CD14-positive monocyte (primary cell): ENCODE results near the gene PHRF1. TPM values are rescaled to one million over a fixed set of nuclear protein-coding genes. Genes with fewer than 3 reads are reported as not detected.

ENCODE experiments used
- DNase-seq, 3 donors: peaks; one replicate each; pipeline ENCODE4 v3.0.0-alpha.2; 2011 to 2022
- H2AFZ ChIP-seq: 2 replicates; pipeline ENCODE4 v1.6.0; 2012; ENCODE audit warnings: mild to moderate bottlenecking, low read depth, low read length, inconsistent platforms; ENCODE audit not compliant: insufficient read depth, poor library complexity, severe bottlenecking
- H3K27ac ChIP-seq, 2 donors: 1 replicate in 1 of 2; 2 replicates in 1 of 2; pipeline ENCODE4 v1.5.1; 2012 to 2013; ENCODE audit warnings: low read length in 2 of 2, control low read depth in 1 of 2, inconsistent platforms in 1 of 2, low read depth in 1 of 2, mild to moderate bottlenecking in 1 of 2
- H3K27me3 ChIP-seq, 2 donors: one replicate each; pipeline versions ENCODE4 v1.6.0 to v1.6.1; 2011 to 2013; ENCODE audit warnings: low read length in 2 of 2; ENCODE audit not compliant: control insufficient read depth in 2 of 2, insufficient read depth in 2 of 2
- H3K36me3 ChIP-seq, 2 donors: replicated peaks in 1 of 2; 1 replicate in 1 of 2; 2 replicates in 1 of 2; pipeline versions ENCODE4 v1.5.1 to v1.6.1; 2012 to 2013; ENCODE audit warnings: low read length in 2 of 2, control low read depth in 1 of 2, inconsistent platforms in 1 of 2, mild to moderate bottlenecking in 1 of 2; ENCODE audit not compliant: insufficient read depth in 2 of 2, control insufficient read depth in 1 of 2
- H3K4me1 ChIP-seq, 2 donors: 1 replicate in 1 of 2; 2 replicates in 1 of 2; pipeline versions ENCODE4 v1.5.1 to v1.6.1; 2012 to 2013; ENCODE audit warnings: low read length in 2 of 2, control low read depth in 1 of 2, inconsistent platforms in 1 of 2, mild to moderate bottlenecking in 1 of 2, moderate library complexity in 1 of 2; ENCODE audit not compliant: insufficient read depth in 2 of 2, control insufficient read depth in 1 of 2
- H3K4me2 ChIP-seq: replicated peaks from 2 replicates; pipeline ENCODE3; 2012; ENCODE audit warnings: low read length, moderate library complexity, mild to moderate bottlenecking; ENCODE audit not compliant: poor library complexity, severe bottlenecking; ENCODE audit errors: extremely low read depth
- H3K4me3 ChIP-seq, 3 experiments: fragments of 200-600 bp in 1 of 3; sonication (generic) in 1 of 3; replicated peaks in 1 of 3; 1 replicate in 2 of 3; 2 replicates in 1 of 3; pipeline ENCODE4 v1.5.1; 2011 to 2013; ENCODE audit warnings: low read length in 3 of 3, mild to moderate bottlenecking in 3 of 3, control low read depth in 2 of 3, low read depth in 2 of 3, inconsistent platforms in 1 of 3, moderate library complexity in 1 of 3
- H3K79me2 ChIP-seq: 2 replicates; pipeline ENCODE4 v1.6.0; 2012; ENCODE audit warnings: mild to moderate bottlenecking, control low read depth, inconsistent platforms, low read length, moderate library complexity; ENCODE audit not compliant: insufficient read depth
- H3K9ac ChIP-seq: 2 replicates; pipeline ENCODE4 v1.6.0; 2017; ENCODE audit warnings: low read length, mild to moderate bottlenecking; ENCODE audit not compliant: insufficient read depth, poor library complexity, severe bottlenecking
- H3K9me3 ChIP-seq, 2 donors: replicated peaks in 1 of 2; 1 replicate in 1 of 2; 2 replicates in 1 of 2; pipeline versions ENCODE4 v1.5.1 to v1.6.1; 2012 to 2013; ENCODE audit warnings: low read length in 2 of 2, control low read depth in 1 of 2; ENCODE audit not compliant: control insufficient read depth in 1 of 2, insufficient read depth in 1 of 2
- H4K20me1 ChIP-seq: 2 replicates; pipeline ENCODE4 v1.6.0; 2012; ENCODE audit warnings: mild to moderate bottlenecking, low read length, control low read depth, moderate library complexity; ENCODE audit not compliant: insufficient read depth
- H3K27ac Mint-ChIP-seq, 7 donors: one replicate each; pipeline ENCODE4 v1.8.0; 2020; ENCODE audit warnings: mild to moderate bottlenecking in 7 of 7, mixed read lengths in 7 of 7, moderate library complexity in 6 of 7, inconsistent platforms in 2 of 7
- H3K27me3 Mint-ChIP-seq, 3 donors: one replicate each; pipeline ENCODE4 v1.8.0; 2021 to 2022; ENCODE audit warnings: low read depth in 3 of 3, mild to moderate bottlenecking in 3 of 3, mixed read lengths in 3 of 3, moderate library complexity in 3 of 3, inconsistent platforms in 1 of 3
- H3K36me3 Mint-ChIP-seq, 2 donors: one replicate each; pipeline ENCODE4 v1.8.0; 2020; ENCODE audit warnings: mixed read lengths in 2 of 2, inconsistent platforms in 1 of 2, mild to moderate bottlenecking in 1 of 2
- H3K4me1 Mint-ChIP-seq: one replicate; pipeline ENCODE4 v1.8.0; 2020; ENCODE audit warnings: mild to moderate bottlenecking, mixed read lengths
- H3K4me3 Mint-ChIP-seq, 2 donors: one replicate each; pipeline ENCODE4 v1.8.0; 2020; ENCODE audit warnings: mild to moderate bottlenecking in 2 of 2, mixed read lengths in 2 of 2, moderate library complexity in 1 of 2
- H3K9me3 Mint-ChIP-seq, 7 donors: one replicate each; pipeline ENCODE4 v1.8.0; 2020 to 2022; ENCODE audit warnings: mixed read lengths in 7 of 7, mild to moderate bottlenecking in 6 of 7, moderate library complexity in 6 of 7, inconsistent platforms in 2 of 7
- CTCF ChIP-seq: fragments of 200-600 bp; IDR thresholded peaks from one replicate; pipeline ENCODE4 v1.8.0; 2022; ENCODE audit warnings: antibody characterized with exemption, mild to moderate bottlenecking
- WGBS: methylation state at CpG from one replicate; pipeline ENCODE4 v1.1.5; 2013; ENCODE audit warnings: missing lambda C conversion rate; ENCODE audit not compliant: insufficient coverage; 5-methylcytosine and 5-hydroxymethylcytosine counted together
- intact Hi-C, 2 donors: fragments of 100-400 bp; cut with micrococcal nuclease; formaldehyde crosslinking; loops; one replicate each; pipeline versions ENCODE4 v1.15.0 to v1.15.1; 2023
- polyA plus RNA-seq, 3 donors: library from polyadenylated mRNA; depleted of rRNA in 1 of 3; unstranded in 2 of 3; stranded (reverse) in 1 of 3; fragments of 300-500 nt in 2 of 3; fragments of >200 nt in 1 of 3; fragmentation: Illumina TruSeq in 2 of 3; gene quantifications; 1 replicate in 2 of 3; 2 replicates in 1 of 3; pipeline ENCODE4 v1.2.3, GENCODE V29; 2012 to 2021

PHRF1 gene
- polyA plus RNA-seq, 3 donors: 1.3 to 11.1 (median 3.3) TPM

- Histone ChIP-seq H3K36me3 (peaks cover 87 to 94% of the 10 kb centered on the region in 2 donors), H3K27me3 (no peaks in the 10 kb centered on the region), H3K4me3 (no peak overlapping the region), H3K9ac (no peak overlapping the region), H3K4me2 (no peak overlapping the region), H4K20me1 (peaks cover 63% of the 10 kb centered on the region), H3K4me1 (no peaks in the 10 kb centered on the region), H3K79me2 (peaks cover 4% of the 10 kb centered on the region), H3K9me3 (no peaks in the 10 kb centered on the region), H3K27ac (no peak overlapping the region), H2AFZ (no peak overlapping the region)
- no peak overlapping the region for H3K4me3 Mint-ChIP-seq
- TF ChIP-seq CTCF: no peak
- peaks cover 0 to 2% (median 0%) of the 10 kb centered on the region in 3 donors for H3K27me3 Mint-ChIP-seq
- 91% methylated on average over 30 of the region's 30 CpGs for WGBS
- H3K9me3 Mint-ChIP-seq: no peaks in the 10 kb centered on the region
- no peaks in the 10 kb centered on the region for H3K4me1 Mint-ChIP-seq
- intact Hi-C loops: no loop called here
- DNase-seq: no peak
- H3K27ac Mint-ChIP-seq: peak overlapping the region in 3 of 7 donors; percentile 25 to 82 (median 47)
- H3K36me3 Mint-ChIP-seq: peaks cover 66 to 97% of the 10 kb centered on the region in 2 donors
Observed at GRCh38 chr11:598005-598680, 21.9 kb downstream of the PHRF1 start.

DNA sequence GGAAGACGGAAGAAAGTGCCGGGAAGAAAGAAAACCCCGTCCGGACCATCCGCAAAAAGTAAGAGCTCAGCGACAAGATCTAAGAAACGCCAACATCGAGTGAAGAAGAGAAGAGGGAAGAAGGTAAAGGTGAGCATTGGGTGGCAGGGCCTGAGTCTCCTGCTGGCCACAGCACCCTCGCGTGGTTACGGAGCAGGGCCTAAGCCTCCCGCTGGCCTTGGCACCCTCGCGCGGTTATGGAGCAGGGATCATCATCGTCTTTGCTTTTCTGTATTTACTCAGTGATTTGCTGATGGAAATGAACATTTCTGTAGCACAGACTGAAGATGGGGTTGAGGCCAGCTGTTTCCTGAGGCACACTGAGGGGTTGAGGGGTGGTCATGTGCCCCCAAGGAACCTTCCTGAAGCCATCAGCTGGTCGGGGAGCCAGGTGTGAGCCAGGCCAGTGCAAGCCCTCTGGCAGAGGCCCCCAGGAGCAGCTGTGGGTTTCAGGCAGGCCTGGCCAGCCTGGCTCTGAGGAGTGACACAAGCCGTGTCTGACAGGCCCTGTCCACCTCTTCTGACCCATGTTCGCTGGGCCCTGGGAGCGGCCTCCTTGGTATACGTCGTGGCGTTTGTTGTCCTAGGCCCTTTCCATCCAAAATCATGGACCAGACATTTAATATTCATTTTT, 25.4 kb downstream of the PHRF1 start:
- peaks cover 40% of the 10 kb centered on the region for H4K20me1 ChIP-seq
- no peak overlapping the region for H2AFZ ChIP-seq
- TF ChIP-seq CTCF: no peak
- DNase-seq: no peak
- H3K9ac ChIP-seq: no peak overlapping the region
- intact Hi-C loops: no loop called here
- H3K4me2 ChIP-seq: no peak overlapping the region
- H3K79me2 ChIP-seq: no peaks in the 10 kb centered on the region
- Mint-ChIP-seq H3K4me1 (no peaks in the 10 kb centered on the region), H3K27me3 (peaks cover 0 to 2% (median 0%) of the 10 kb centered on the region in 3 donors), H3K27ac (peak overlapping the region in 1 of 7 donors; percentile 0), H3K36me3 (peaks cover 65 to 95% of the 10 kb centered on the region in 2 donors), H3K9me3 (no peaks in the 10 kb centered on the region), H3K4me3 (peak overlapping the region in 1 of 2 donors; percentile 0)
- no peaks in the 10 kb centered on the region for H3K4me1 ChIP-seq
- H3K27me3 ChIP-seq: no peaks in the 10 kb centered on the region
- no peak overlapping the region for H3K27ac ChIP-seq
- WGBS: 94% methylated on average over 17 of the region's 23 CpGs
- H3K4me3 ChIP-seq: no peak overlapping the region
- H3K9me3 ChIP-seq: no peaks in the 10 kb centered on the region
- peaks cover 85 to 93% of the 10 kb centered on the region in 2 donors for H3K36me3 ChIP-seq
